Right renal cortex interstitium (tissue), 3 donors: ENCODE results near the gene PRRC2B. TPM values are rescaled to one million over a fixed set of nuclear protein-coding genes. Genes with fewer than 3 reads are reported as not detected.
A peak's percentile ranks its signal among the peaks of the same experiment; 100 is the strongest.
"Not testable (repeated sequence)": the region's sequence is repeated elsewhere in the genome, so short reads cannot be mapped to it uniquely, and the experiment has no call there.

Experiments
- DNase-seq, 3 donors: peaks; one replicate each; pipeline ENCODE4 v3.0.0-alpha.2; 2013; ENCODE audit warnings: low read depth in 3 of 3, low spot score in 2 of 3
- polyA plus RNA-seq, 3 donors: library from polyadenylated mRNA; unstranded; fragments of 120-200 nt; gene quantifications; one replicate each; pipeline ENCODE4 v1.2.1, GENCODE V29; 2013; ENCODE audit not compliant: insufficient read length in 3 of 3

Gene PRRC2B
- polyA plus RNA-seq, 3 donors = 153 to 162 (median 161) TPM

GRCh38 chr9:131528886-131529505 is 135.1 kb downstream of the PRRC2B start:
- DNase-seq = no peak

DNA sequence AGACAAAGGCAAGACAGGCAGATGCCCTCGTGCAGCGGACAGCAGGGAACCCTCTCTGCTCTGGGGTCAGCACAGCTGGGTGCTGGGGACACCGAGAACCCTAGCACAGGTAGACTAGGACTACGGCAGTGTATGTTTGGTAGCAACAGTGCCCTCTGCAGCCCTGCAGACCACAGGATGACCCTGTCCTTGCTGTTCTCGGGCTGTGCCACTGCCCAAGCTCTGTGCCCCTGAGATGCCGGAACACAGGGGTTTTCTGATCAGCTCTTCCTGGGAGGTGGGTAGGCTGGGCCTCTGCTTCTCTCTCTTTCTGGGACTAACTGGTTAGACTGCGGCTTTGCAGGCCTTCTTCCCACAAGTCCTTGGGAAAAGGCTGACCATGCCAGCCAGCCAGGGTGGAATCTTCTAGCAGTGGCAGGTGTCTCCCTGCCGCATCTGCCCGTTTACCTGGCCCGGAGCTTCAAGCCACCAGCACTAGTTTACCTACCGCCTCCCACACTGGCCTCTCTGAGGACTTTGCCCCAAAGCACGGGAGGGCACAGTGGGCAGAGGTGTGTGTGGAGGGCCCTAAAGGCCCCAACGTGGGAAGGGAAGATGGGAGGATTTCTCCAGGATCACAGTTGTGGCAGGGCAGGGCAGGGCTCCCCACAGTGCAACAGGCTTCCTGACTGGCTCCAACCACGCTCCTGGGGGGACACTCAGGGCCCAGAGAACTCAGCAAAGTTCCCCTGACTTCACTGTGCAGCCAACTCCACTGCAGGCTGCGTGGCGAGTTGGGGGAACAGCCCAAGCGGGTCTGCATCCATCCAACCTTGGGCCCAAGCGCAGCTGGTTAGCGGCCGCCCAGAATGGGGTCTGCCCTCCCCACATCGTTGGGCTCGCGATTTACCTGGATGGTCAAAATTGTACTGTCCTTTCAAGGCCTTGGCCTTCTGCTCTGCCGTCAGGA is 136.0 kb downstream of the PRRC2B start:
- no peak for DNase-seq

DNA sequence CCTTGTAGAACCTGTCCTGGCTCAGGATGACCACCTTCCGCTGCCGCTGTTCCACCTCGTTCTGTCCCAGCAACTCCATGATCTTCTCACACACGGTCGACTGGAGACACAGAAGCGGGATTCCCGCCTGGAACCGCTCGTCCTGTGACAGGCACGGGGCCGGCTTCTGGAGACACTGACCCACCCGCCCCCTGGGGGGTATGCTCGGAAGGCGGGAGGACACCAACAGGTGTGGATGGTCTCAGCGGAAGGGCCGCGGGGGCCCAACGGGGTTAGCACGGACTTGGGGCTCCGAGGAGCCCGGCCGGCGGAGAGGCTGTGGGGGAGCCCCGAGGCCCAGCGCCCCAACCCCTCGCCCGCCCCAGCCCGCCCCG is 136.6 kb downstream of the PRRC2B start:
- no peak for DNase-seq

DNA sequence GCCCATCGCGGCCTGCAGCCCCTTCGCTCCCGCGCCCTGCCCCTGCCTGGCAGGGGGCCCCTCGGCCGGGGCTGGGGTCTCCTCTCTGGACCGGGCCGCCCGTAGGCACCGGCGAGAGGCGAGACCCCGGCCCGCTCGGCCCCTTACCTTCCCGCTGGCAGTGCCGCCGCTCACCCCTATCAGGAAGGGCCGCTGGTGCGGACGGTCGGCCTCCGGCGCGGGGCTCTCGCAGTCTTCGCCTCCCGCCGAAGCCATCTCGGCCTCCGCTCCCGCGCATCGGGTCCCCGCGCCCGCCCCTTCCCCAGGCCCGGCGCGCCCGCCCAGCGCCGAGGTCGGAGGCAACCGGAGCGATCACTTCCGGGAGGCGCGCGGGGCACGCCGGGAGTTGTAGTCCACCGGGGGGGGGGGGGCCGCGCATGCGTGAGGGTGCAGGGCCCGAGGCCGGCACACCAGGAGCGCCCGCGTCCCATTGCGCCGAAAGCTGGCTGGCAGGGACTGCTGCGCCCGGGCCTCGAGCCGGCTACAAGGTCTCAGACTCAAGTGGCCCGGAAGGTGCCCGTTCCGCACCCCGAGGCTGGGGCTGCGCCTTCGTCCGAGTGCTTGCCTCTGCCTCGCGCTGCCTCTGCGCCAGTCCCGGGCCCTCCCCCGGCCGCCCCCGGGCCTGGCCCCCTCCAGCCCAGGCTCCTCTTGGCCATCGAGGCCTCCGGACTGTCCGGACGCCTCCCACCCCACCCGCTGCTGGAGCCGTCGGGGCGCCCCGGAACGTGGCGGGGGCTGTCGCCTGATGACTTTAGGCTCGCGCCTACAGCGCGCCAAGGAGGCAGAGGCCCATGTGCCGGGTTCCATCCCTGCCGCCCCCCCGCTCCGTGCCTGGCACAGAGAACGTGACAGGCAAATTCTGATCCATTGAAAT is 137.3 kb downstream of the PRRC2B start, which contains the start of gene UCK1:
UCK1 (minus strand) TSS at position 344 of the 913 bp plus-strand sequence; CDS start at position 255, 89 bp downstream.
- peak in 1 of 3 donors; percentile 72 for DNase-seq

GRCh38 chr9:131534721-131535237 is 140.9 kb downstream of the PRRC2B start:
- no peak for DNase-seq

DNA sequence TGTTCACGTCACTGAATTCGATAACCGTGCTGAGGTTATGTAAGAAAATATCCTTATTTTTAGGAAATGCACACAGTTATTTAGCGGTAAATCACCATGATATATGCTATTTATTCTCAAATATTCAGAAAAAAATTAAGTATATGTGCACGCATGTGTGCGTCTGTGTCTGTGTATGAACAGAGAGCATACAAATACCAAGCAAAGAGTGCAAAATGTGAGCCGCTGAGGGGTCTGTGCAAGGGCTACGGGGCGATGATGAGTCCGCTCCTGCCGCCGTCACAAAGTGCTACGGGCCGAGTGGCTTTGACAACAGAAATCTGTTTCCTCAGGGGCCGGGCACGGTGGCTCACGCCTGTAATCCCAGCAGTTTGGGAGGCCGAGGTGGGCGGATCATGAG is 144.1 kb downstream of the PRRC2B start:
- no peak for DNase-seq

- DNase-seq = no peak
These were observed 145.5 kb downstream of the PRRC2B start for GRCh38 chr9:131539223-131539923.

DNA sequence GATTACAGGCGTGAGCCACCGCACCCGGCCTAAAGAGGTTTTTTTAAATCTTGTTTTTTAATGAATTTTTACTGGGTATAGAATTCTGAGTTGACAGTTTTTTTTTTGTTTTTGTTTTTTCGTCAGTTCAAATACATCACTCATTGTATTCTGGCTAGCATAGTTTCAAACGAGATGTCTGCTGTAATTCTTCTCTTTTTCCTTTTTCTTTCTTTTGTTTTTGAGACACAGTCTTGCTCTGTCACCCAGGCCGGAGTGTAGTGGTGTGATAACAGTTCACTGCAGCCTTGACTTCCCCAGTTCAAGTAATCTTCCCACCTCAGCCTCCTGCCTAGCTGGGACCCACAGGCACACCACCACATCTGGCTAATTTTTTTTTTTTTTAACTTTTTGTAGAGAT is 149.3 kb downstream of the PRRC2B start:
- no peak for DNase-seq

DNA sequence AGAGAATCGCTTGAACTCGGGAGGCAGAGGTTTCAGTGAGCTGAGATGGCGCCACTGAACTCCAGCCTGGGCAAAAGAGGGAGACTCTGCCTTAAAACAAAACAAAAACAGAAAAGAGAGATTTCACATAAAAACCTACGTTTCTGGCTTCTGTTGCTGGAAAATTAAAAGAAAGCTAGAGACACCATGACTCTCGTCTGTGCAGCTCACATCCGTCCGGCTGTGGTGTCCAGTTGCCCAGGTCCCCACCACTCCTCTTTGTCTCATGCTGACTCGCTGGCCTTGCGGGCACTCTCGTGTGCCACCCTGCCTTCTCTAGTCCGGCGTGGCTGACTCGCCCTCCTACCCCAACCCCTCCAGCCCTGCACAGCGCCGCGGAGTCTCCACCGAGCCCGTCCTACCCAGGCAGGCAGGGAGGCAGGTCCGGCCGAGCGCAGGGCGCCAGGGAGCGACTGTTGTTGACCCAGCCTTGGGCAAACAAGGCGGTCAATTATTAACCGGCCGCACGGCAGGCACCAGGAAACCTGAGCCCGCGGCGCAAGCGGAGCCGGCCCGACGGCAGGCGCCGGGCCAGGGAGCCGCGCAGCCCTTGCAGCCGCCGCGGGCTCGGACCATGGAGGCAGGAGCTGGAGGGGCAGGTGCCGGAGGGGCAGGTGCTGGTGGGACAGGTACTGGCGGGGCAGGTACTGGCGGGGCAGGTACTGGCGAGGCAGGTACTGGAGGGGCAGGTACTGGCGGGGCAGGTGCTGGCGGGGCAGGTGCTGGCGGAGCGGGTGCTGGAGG is 151.3 kb downstream of the PRRC2B start, which contains the start of gene PRRT1B:
PRRT1B (plus strand) TSS at position 521 of the 783 bp plus-strand sequence; CDS start at position 614, 93 bp downstream.
- DNase-seq = peak in 1 of 3 donors; percentile 73

DNA sequence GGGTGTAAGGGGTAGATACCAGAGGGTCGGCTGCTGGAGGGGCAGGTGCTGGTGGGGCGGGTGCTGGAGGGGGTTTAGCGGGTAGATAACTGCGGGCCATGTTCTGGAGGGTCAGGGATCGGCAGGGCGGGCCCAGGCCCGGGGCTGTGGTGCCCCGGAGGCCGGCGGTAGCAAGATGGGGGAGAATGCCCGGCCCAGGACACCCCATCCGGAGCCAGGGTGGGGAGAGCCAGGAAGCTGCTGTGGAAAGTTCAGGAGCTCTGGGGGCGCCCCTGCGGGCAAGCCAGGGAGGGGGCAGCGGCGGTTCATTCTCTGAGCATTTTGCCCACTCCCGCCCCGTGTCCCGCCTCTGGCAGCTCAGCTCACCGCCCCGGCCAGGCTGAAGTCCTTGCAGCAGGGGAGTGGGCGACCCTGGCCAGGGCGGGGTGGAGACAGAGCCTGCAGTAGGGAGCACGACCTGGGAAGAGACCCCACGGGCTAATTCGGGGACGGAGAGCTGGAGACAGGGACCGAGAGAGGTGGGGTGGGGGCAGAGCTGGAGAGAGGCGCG is 152.0 kb downstream of the PRRC2B start:
- DNase-seq = no peak

- no peak for DNase-seq
These were observed 152.6 kb downstream of the PRRC2B start for GRCh38 chr9:131546336-131547084.

DNA sequence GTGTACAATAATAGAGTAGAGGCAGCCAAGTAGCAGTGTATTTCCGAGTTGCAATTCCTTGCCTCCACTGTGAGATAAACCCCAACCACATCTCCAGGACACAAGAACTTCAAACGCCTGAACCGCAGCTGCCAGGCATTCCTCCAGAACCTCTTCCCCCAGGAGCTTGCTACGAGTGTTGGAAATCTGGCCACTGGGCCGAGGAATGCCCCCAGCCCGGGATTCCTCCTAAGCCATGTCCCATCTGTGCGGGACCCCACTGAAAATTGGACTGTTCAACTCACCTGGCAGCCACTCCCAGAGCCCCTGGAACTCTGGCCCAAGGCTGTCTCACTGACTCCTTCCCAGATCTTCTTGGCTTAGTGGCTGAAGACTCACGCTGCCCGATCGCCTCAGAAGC is 155.3 kb downstream of the PRRC2B start:
- DNase-seq = not testable (repeated sequence)

Other genes starting within 250 kb of the PRRC2B start
- gene FAM78A, start 117.6 kb upstream of the PRRC2B start, polyA plus RNA-seq = 1 to 10 TPM; 2.3 to 3.1 (median 2.5) TPM
- gene PLPP7, start 104.4 kb upstream of the PRRC2B start, polyA plus RNA-seq = 1 to 10 TPM; 1.9 to 2.5 (median 2.0) TPM
- gene POMT1, start 108.8 kb downstream of the PRRC2B start, polyA plus RNA-seq = 10 to 100 TPM; 31.4 to 32.7 (median 31.9) TPM
- gene UCK1, start 137.2 kb downstream of the PRRC2B start, polyA plus RNA-seq = 10 to 100 TPM; 36.3 to 43.6 (median 39.2) TPM
- 1 to 10 TPM in 1 of 3 donors, under 1 TPM in 2; 0.25 to 1.0 (median 0.72) TPM for gene PRRT1B, start 151.4 kb downstream of the PRRC2B start, polyA plus RNA-seq